ENCODE measurements around the gene TARS2. TPM values are rescaled to one million over a fixed set of nuclear protein-coding genes. Genes with fewer than 3 reads are reported as not detected.
A peak's percentile ranks its signal among the peaks of the same experiment; 100 is the strongest.

TARS2 gene, protein sequence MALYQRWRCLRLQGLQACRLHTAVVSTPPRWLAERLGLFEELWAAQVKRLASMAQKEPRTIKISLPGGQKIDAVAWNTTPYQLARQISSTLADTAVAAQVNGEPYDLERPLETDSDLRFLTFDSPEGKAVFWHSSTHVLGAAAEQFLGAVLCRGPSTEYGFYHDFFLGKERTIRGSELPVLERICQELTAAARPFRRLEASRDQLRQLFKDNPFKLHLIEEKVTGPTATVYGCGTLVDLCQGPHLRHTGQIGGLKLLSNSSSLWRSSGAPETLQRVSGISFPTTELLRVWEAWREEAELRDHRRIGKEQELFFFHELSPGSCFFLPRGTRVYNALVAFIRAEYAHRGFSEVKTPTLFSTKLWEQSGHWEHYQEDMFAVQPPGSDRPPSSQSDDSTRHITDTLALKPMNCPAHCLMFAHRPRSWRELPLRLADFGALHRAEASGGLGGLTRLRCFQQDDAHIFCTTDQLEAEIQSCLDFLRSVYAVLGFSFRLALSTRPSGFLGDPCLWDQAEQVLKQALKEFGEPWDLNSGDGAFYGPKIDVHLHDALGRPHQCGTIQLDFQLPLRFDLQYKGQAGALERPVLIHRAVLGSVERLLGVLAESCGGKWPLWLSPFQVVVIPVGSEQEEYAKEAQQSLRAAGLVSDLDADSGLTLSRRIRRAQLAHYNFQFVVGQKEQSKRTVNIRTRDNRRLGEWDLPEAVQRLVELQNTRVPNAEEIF
- 44.8 and 46.0 TPM in 2 replicates for total RNA-seq (2021)
- percentile 63 among the genes with signal in this experiment for Bru-seq, nascent RNA
- BruChase-seq, experiment 1, labeled RNA remaining after a 2-hour chase, result percentile 70 among the genes with signal in this experiment
- BruChase-seq, experiment 2, labeled RNA remaining after a 6-hour chase, result percentile 81 among the genes with signal in this experiment
- long read RNA-seq, transcript TARS2-214 (16 exons, 2,162 nt), result minor isoform, 19 of 118 reads
- long read RNA-seq, transcript TARS2-204 (18 exons, 2,729 nt), result major isoform, 62 of 118 reads
- long read RNA-seq, partial matches to known transcripts, result 6 of 118 reads
- long read RNA-seq, other reads (novel, unspliced or antisense), result 31 of 118 reads

DNA sequence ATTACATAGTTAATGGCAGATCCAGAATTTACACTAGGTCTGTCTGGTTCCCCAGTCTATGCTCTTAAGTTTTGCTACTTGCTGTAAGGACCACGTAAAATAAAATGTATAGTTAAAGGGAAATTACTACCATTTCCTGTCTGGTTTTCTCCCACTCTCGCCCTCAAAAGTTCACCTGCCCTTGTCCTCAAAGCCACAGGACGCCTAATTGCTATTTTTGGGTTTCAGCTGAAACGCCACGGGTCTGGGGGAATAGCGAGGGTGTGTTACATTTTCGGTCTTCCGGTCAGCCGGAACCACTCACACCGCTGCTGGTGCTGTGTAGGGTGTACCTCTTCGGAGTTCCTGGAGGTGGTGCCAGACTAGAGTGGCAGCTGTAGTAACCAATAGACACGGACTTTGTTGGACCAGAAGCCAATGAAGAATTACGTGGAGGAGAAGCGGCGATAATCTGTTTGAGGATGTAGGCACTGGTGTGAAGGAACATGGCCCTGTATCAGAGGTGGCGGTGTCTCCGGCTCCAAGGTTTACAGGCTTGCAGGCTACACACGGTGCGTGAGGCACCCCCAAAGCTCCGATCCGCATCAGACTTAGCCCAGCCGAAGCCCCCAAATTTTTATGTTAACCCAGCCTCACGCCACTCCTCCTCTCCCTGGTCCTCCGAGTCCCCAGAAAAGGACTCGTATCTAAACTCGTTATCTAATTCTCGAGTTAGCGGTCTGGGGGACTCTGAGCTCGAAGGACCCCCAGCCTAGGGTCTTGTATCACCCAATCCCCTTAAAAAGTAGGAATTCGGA lies at the start of gene TARS2:
TARS2 (plus strand) TSS at position 454 of the 797 bp plus-strand sequence; CDS start at position 486, 32 bp downstream.
- peak within 1 kb of the TSS; percentile 91 for H3K4me2 ChIP-seq
- no peaks in the 10 kb centered on the region for H3K9me2 ChIP-seq (ENCODE audit: insufficient read depth)
- TF ChIP-seq EZH2 (IDR thresholded peaks at IDR 0.05; ENCODE audit: low read depth), result no peak
- TF ChIP-seq, protein P1, sequence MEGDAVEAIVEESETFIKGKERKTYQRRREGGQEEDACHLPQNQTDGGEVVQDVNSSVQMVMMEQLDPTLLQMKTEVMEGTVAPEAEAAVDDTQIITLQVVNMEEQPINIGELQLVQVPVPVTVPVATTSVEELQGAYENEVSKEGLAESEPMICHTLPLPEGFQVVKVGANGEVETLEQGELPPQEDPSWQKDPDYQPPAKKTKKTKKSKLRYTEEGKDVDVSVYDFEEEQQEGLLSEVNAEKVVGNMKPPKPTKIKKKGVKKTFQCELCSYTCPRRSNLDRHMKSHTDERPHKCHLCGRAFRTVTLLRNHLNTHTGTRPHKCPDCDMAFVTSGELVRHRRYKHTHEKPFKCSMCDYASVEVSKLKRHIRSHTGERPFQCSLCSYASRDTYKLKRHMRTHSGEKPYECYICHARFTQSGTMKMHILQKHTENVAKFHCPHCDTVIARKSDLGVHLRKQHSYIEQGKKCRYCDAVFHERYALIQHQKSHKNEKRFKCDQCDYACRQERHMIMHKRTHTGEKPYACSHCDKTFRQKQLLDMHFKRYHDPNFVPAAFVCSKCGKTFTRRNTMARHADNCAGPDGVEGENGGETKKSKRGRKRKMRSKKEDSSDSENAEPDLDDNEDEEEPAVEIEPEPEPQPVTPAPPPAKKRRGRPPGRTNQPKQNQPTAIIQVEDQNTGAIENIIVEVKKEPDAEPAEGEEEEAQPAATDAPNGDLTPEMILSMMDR (conservative IDR thresholded peaks at IDR 0.05), result peak; percentile 61
- intact Hi-C loops (cut with micrococcal nuclease; ENCODE audit: unreplicated experiment), result loop anchor here (5.0 kb wide), 2 partner anchors 45 to 65 kb away; no protein-coding TSS in a partner anchor
- no peaks in the 10 kb centered on the region for H4K20me1 ChIP-seq (ENCODE audit: insufficient read depth)
- peak; percentile 95 to 97 for DNase-seq
- H3K79me2 ChIP-seq (ENCODE audit: low read depth), result peaks cover 14% of the 10 kb centered on the region
- H3K4me3 ChIP-seq, result peak within 1 kb of the TSS; percentile 81
- peaks cover 9% of the 10 kb centered on the region for H3K36me3 ChIP-seq (ENCODE audit: low read depth)
- peak within 1 kb of the TSS; percentile 18; the same call in 1 of the 2 replicates for H3K27ac ChIP-seq
- peaks cover 8% of the 10 kb centered on the region; the same call in 1 of the 2 replicates for H3K4me1 ChIP-seq (replicated peaks; ENCODE audit: insufficient read depth)
- POLR2A ChIA-PET (ENCODE audit: unreplicated experiment), result interaction anchor here (0.6 to 0.9 kb wide), 4 partner anchors 29 to 768 kb away, joined by 3 to 5 read pairs (median 3); partner anchors contain the start of genes PSMD4 and RPRD2
- no peaks in the 10 kb centered on the region for H3K9me3 ChIP-seq (ENCODE audit: insufficient read depth, low read depth)
- H3K27me3 ChIP-seq (ENCODE audit: insufficient read depth, low read depth), result no peaks in the 10 kb centered on the region
- H3F3A ChIP-seq (ENCODE audit: insufficient read depth, low read depth), result peaks cover 18% of the 10 kb centered on the region; the same call in 1 of the 2 replicates
- BruUV-seq (replicated peaks), result no TSS peak
- peak within 1 kb of the TSS; percentile 86 for H2AFZ ChIP-seq
- CTCF ChIA-PET, result interaction anchor here (0.5 kb wide), 1 partner anchor 74 kb away, joined by 6 read pairs; no protein-coding TSS in a partner anchor

DNA sequence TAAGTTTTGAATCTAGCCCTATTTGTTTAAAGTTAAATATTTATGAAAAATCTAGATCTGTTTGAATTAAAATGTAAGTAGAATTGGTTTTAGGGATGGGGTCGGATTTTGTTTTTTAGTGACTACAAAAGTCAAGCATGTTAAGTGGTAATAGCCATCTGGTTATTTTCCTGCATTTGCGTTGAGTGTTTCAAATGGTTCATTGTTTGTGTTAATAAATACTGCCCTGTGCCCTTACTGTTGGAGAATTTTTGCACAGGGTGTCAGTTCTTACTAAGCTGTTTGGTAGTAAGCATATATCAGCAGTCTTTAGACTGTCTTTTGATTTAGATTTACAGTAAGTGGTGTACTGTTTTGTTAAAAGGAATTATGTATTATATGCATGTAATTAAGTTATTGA lies 46.1 kb upstream of the TARS2 start:
- no peaks in the 10 kb centered on the region for H3K27me3 ChIP-seq (ENCODE audit: insufficient read depth, low read depth)
- H3K9me3 ChIP-seq (ENCODE audit: insufficient read depth, low read depth), result no peaks in the 10 kb centered on the region
- no peak overlapping the region for H2AFZ ChIP-seq
- intact Hi-C loops (cut with micrococcal nuclease; ENCODE audit: unreplicated experiment), result no loop called here
- peaks cover 9% of the 10 kb centered on the region for H3F3A ChIP-seq (ENCODE audit: insufficient read depth, low read depth)
- H3K27ac ChIP-seq, result no peak overlapping the region
- no TSS peak for BruUV-seq (replicated peaks)
- H3K4me2 ChIP-seq, result no peak overlapping the region
- no peaks in the 10 kb centered on the region for H3K9me2 ChIP-seq (ENCODE audit: insufficient read depth)
- no peak for DNase-seq
- 0 out of 2 replicates have a peak, but pooled peaks cover 10% of the 10 kb centered on the region for H4K20me1 ChIP-seq (ENCODE audit: insufficient read depth)
- TF ChIP-seq, protein P1 (conservative IDR thresholded peaks at IDR 0.05), result no peak
- TF ChIP-seq EZH2 (IDR thresholded peaks at IDR 0.05; ENCODE audit: low read depth), result no peak
- H3K4me1 ChIP-seq (replicated peaks; ENCODE audit: insufficient read depth), result no peaks in the 10 kb centered on the region
- H3K79me2 ChIP-seq (ENCODE audit: low read depth), result no peaks in the 10 kb centered on the region; the same call in 1 of the 2 replicates
- CTCF ChIA-PET, result no interaction called here
- H3K4me3 ChIP-seq, result no peak overlapping the region
- no peaks in the 10 kb centered on the region for H3K36me3 ChIP-seq (ENCODE audit: low read depth)
- POLR2A ChIA-PET (ENCODE audit: unreplicated experiment), result no interaction called here
